ENCODE data around the gene ERMP1. TPM values are rescaled to one million over a fixed set of nuclear protein-coding genes. Genes with fewer than 3 reads are reported as not detected.
"Not testable (repeated sequence)": the region's sequence is repeated elsewhere in the genome, so short reads cannot be mapped to it uniquely, and the experiment has no call there.

The ERMP1 gene
- 7.7 TPM for polyA plus RNA-seq (ENCODE audit: insufficient read length)

- peak; percentile 90 for DNase-seq
These were observed at the start of gene ERMP1 for GRCh38 chr9:5832538-5833529. TSS of gene ERMP1 (minus strand) at chr9:5833117. CDS start at chr9:5833027, 90 bp downstream.

GRCh38 chr9:5882244-5883012 lies 49.5 kb upstream of the ERMP1 start:
- not testable (repeated sequence) for DNase-seq

- no peak for DNase-seq
These were observed 46.7 kb upstream of the ERMP1 start for GRCh38 chr9:5879419-5880181.

GRCh38 chr9:5876711-5877110 lies 43.8 kb upstream of the ERMP1 start:
- no peak for DNase-seq

GRCh38 chr9:5876026-5876425 lies 43.1 kb upstream of the ERMP1 start:
- no peak for DNase-seq

- DNase-seq = no peak
These were observed 41.1 kb upstream of the ERMP1 start for GRCh38 chr9:5874048-5874447.

- DNase-seq = no peak
These were observed 40.5 kb upstream of the ERMP1 start for GRCh38 chr9:5873439-5873838.

- no peak for DNase-seq
These were observed 39.6 kb upstream of the ERMP1 start for GRCh38 chr9:5872511-5872910.

GRCh38 chr9:5871785-5872184 lies 38.9 kb upstream of the ERMP1 start:
- no peak for DNase-seq

GRCh38 chr9:5870691-5871090 lies 37.8 kb upstream of the ERMP1 start:
- no peak for DNase-seq

GRCh38 chr9:5870020-5870339 lies 37.1 kb upstream of the ERMP1 start:
- no peak for DNase-seq

- DNase-seq = no peak
These were observed 36.5 kb upstream of the ERMP1 start for GRCh38 chr9:5869315-5870019.

- DNase-seq = no peak
These were observed 35.3 kb upstream of the ERMP1 start for GRCh38 chr9:5868235-5868634.

- no peak for DNase-seq
These were observed 33.8 kb upstream of the ERMP1 start for GRCh38 chr9:5866685-5867084.

- DNase-seq = no peak
These were observed 33.4 kb upstream of the ERMP1 start for GRCh38 chr9:5866272-5866671.

GRCh38 chr9:5864446-5864845 lies 31.5 kb upstream of the ERMP1 start:
- no peak for DNase-seq

- no peak for DNase-seq
These were observed 30.3 kb upstream of the ERMP1 start for GRCh38 chr9:5863092-5863746.

- DNase-seq = no peak
These were observed 25.9 kb upstream of the ERMP1 start for GRCh38 chr9:5858833-5859232.

GRCh38 chr9:5857928-5858327 lies 25.0 kb upstream of the ERMP1 start:
- no peak for DNase-seq

GRCh38 chr9:5854063-5854790 lies 21.3 kb upstream of the ERMP1 start:
- no peak for DNase-seq

- DNase-seq = no peak
These were observed 20.7 kb upstream of the ERMP1 start for GRCh38 chr9:5853617-5854016.
